T-helper 2 cell treated with Interferon-gamma antibody and Interleukin-4, amounts not matched to agents 5 μg/mL and 100 μg/mL, for 36 hours (primary cell): Measurements from ENCODE around the gene PITRM1.

Experiments used
- DNase-seq: peaks from one replicate; pipeline ENCODE4 v3.0.0; 2021; ENCODE audit warnings: low spot score
- H3K27ac Mint-ChIP-seq: one replicate; pipeline ENCODE4 v1.8.0; 2021; ENCODE audit warnings: mild to moderate bottlenecking, mixed read lengths
- H3K27me3 Mint-ChIP-seq: one replicate; pipeline ENCODE4 v1.8.0; 2021; ENCODE audit warnings: low read depth, mixed read lengths
- H3K36me3 Mint-ChIP-seq: one replicate; pipeline ENCODE4 v1.8.0; 2021; ENCODE audit warnings: low read depth, mixed read lengths
- H3K4me1 Mint-ChIP-seq: one replicate; pipeline ENCODE4 v1.8.0; 2021; ENCODE audit warnings: low read depth, mixed read lengths
- H3K4me3 Mint-ChIP-seq: one replicate; pipeline ENCODE4 v1.8.0; 2022; ENCODE audit warnings: mild to moderate bottlenecking, moderate library complexity, mixed read lengths
- H3K9me3 Mint-ChIP-seq: one replicate; pipeline ENCODE4 v1.8.0; 2021; ENCODE audit warnings: mixed read lengths

PITRM1 gene

DNA sequence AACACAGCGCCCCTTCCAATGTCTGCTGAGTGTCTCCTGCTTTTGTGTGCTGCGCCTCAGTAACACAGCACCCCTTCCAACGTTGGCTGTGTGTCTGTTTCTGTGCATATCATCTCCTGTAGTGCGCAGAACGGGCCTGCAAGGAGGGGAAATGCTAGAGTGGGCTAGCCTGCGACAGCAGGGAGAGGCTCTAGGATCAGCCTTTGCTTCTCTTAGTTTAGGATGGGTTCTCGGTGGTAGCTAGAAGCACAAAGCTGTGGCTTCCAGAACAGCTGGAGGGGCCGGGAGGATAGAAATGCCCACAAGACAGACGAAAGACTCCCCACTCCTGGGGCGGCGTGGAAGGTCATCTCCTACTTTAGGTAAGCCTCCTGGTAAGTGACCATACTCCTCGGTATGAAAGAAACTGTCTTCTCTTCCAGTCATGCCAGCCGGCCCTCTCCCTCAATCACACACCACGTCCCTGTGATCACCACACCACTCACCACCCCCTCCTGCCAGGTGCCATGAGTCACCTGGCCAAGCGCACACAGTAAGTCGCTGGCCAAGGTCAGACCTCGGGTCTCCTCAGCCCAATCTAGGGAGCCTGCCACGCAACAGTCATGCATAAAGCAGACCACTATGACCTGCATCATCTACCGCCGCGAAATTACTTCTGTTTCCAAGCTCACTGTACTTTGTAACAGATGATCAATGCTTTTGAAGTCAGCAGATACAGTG is 4.8 kb downstream of the PITRM1 start:
- no peaks in the 10 kb centered on the region for H3K27me3 Mint-ChIP-seq
- no peak overlapping the region for H3K4me3 Mint-ChIP-seq
- H3K27ac Mint-ChIP-seq = no peak overlapping the region
- peaks cover 3% of the 10 kb centered on the region for H3K4me1 Mint-ChIP-seq
- no peak for DNase-seq
- H3K9me3 Mint-ChIP-seq = no peaks in the 10 kb centered on the region
- peaks cover 53% of the 10 kb centered on the region for H3K36me3 Mint-ChIP-seq

DNA sequence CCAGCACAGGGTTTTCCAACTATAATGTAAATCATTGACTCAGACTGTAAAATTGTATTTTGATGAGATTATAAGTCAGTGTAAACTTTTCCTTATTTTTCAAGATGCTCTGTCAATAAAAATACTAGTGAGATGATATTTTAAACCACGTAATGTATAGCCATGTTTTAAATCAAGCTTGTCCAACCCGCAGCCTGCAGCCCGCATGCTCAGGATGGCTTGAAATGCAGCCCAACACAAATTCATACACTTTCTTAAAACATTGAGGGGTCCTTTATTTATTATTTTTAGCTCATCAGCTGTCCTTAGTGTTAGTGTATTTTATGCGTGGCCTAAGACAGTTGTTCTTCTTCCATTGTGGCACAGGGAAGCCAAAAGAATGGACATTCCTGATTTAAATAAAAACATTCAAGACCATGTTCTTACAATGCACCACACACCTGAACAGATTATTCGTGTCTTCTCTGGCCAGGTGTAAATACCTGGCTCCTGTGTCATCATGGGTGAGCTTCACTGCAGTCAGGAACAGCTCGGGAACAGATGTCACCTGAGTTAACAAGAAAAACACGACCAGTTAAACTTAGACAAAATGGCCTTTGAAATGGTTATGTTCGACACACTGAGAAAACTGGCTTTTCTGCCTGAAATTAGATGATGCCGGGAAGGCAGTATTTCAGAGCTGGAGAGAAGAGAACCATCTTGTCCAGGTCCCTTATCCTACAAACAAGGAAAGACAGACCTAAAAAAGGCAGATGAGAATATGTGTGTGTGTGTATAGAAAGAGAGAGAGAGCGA is 5.9 kb downstream of the PITRM1 start:
- Mint-ChIP-seq H3K36me3 (peaks cover 59% of the 10 kb centered on the region), H3K4me1 (peaks cover 2% of the 10 kb centered on the region), H3K27me3 (no peaks in the 10 kb centered on the region), H3K27ac (no peak overlapping the region), H3K9me3 (no peaks in the 10 kb centered on the region), H3K4me3 (no peak overlapping the region)
- no peak for DNase-seq

DNA sequence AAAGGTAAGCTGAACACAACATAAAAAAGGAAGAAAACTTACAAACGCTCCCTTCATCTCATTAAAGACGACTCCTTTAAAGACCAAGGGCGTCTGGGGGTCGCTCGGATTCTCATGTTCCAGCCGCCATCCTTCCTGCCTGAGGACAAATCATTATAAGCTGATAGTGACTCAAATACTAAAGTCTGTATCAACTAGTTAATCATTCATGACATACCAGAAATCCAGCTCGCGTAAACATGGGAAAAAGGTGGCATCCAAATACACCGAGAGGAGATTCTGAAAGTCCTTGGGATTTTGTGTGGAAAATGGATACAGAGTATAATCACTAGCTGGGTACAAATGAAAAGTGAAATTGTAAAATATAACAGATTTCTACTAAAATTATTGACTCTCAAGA is 7.4 kb downstream of the PITRM1 start:
- peaks cover 59% of the 10 kb centered on the region for H3K36me3 Mint-ChIP-seq
- H3K4me1 Mint-ChIP-seq = peaks cover 2% of the 10 kb centered on the region
- H3K27ac Mint-ChIP-seq = no peak overlapping the region
- no peaks in the 10 kb centered on the region for H3K9me3 Mint-ChIP-seq
- no peaks in the 10 kb centered on the region for H3K27me3 Mint-ChIP-seq
- DNase-seq = no peak
- no peak overlapping the region for H3K4me3 Mint-ChIP-seq

DNA sequence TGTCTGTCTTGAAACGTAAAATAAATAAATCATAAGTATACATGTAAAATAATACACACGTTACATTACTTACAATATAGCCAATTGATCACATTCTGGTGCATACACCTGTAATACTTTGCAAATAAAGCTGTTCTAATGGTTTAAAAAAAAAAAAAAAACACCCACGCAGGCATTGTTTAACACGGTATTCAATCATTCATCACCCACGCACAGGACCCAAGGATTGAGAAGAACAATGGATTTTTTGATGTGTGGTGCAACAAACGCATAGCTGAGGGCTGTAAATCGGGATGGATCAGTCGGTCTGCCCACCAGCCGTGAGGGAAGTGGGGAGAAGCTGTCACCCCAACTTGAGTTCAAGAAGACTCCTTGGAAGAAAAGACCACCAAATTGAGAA is 8.7 kb downstream of the PITRM1 start:
- Mint-ChIP-seq H3K27ac (no peak overlapping the region), H3K4me3 (no peak overlapping the region), H3K9me3 (no peaks in the 10 kb centered on the region), H3K27me3 (no peaks in the 10 kb centered on the region), H3K4me1 (no peaks in the 10 kb centered on the region), H3K36me3 (peaks cover 63% of the 10 kb centered on the region)
- no peak for DNase-seq

DNA sequence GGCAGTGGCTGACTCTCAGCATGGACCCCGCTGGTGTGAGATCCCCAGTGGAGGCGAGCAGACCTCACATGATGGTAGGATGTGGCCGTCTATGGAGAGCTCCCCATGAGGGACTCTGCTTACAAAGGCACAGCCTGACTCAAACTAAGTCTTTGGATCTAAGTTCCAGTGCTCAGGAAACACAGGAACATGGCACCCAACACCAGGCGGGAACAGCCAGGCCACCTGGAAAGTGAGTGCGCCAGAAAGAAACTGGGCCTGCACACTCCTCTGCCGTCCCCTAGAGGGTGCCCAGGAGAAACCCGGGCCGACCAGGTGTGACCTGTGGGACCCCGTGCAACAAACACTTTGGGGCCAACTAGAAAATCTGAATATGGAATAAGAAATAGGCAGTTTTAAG is 10.0 kb downstream of the PITRM1 start:
- H3K36me3 Mint-ChIP-seq = peaks cover 67% of the 10 kb centered on the region
- no peaks in the 10 kb centered on the region for H3K27me3 Mint-ChIP-seq
- no peak for DNase-seq
- H3K27ac Mint-ChIP-seq = no peak overlapping the region
- no peaks in the 10 kb centered on the region for H3K4me1 Mint-ChIP-seq
- no peaks in the 10 kb centered on the region for H3K9me3 Mint-ChIP-seq
- no peak overlapping the region for H3K4me3 Mint-ChIP-seq

DNA sequence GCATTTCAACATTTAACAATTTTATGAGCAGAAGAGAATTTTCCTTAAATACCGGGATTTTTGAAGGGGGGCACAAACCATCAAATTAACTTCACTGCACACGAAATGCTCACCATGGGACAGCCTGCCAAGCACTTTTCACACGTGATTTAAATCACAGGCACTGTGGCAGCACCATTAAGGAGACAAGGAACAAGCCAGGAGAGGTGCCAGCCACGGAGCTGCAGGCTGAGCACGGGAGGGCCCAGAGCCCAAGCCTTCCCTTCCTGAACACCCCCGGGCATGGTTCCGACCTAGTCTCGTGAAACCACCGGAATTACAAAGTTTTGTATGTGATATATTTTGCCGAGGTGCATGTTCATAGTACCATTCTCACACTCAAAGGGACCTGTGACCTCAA is 13.4 kb downstream of the PITRM1 start:
- Mint-ChIP-seq H3K36me3 (peaks cover 64% of the 10 kb centered on the region), H3K4me1 (no peaks in the 10 kb centered on the region), H3K4me3 (no peak overlapping the region), H3K27ac (no peak overlapping the region), H3K9me3 (no peaks in the 10 kb centered on the region), H3K27me3 (no peaks in the 10 kb centered on the region)
- DNase-seq = no peak

DNA sequence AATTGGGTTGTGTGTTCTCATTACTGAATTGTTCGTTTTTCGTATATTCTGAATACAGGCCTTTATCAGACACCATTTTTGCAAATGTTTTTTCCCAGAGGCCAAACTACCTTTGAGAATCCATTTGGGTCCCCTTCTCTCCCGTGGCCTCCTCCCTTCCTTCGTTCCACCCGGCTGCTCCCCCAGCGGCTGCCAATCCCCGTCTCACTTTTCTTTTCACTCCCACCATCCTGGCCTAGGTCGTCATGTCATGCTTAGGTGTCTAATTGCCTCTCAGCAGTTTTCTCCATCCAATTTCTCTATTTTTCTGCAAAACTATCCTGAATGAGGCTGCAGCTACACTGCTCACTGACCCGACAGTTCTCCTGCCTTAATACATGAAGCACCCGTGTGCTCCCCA is 17.9 kb downstream of the PITRM1 start:
- no peak overlapping the region for H3K4me3 Mint-ChIP-seq
- H3K27ac Mint-ChIP-seq = no peak overlapping the region

DNA sequence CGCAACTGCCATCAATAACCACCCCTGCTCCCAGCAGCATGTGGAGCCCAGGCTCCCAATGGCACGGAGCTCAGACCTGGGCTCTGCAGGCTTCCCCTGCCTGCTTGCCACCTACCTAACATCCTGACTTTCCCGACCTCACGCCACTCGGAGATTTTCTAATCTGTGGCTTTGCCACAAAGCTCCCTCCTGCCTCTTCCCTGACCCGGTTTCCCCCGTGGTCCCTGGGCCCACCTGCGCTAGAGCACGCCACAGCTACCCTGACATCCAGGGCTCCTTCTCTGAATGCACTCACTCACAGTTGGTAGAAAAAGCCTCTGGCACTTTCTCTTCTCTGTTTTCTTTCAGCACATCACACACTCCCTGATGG is 20.0 kb downstream of the PITRM1 start:
- Mint-ChIP-seq H3K4me3 (no peak overlapping the region), H3K4me1 (peaks cover 5% of the 10 kb centered on the region), H3K9me3 (no peaks in the 10 kb centered on the region), H3K36me3 (peaks cover 53% of the 10 kb centered on the region), H3K27ac (no peak overlapping the region), H3K27me3 (no peaks in the 10 kb centered on the region)
- DNase-seq = no peak

More for the DNA sequence above, 17.9 kb downstream of the PITRM1 start:
- Mint-ChIP-seq H3K36me3 (peaks cover 63% of the 10 kb centered on the region), H3K27me3 (no peaks in the 10 kb centered on the region), H3K4me1 (peaks cover 5% of the 10 kb centered on the region), H3K9me3 (no peaks in the 10 kb centered on the region)
- DNase-seq = no peak

DNA sequence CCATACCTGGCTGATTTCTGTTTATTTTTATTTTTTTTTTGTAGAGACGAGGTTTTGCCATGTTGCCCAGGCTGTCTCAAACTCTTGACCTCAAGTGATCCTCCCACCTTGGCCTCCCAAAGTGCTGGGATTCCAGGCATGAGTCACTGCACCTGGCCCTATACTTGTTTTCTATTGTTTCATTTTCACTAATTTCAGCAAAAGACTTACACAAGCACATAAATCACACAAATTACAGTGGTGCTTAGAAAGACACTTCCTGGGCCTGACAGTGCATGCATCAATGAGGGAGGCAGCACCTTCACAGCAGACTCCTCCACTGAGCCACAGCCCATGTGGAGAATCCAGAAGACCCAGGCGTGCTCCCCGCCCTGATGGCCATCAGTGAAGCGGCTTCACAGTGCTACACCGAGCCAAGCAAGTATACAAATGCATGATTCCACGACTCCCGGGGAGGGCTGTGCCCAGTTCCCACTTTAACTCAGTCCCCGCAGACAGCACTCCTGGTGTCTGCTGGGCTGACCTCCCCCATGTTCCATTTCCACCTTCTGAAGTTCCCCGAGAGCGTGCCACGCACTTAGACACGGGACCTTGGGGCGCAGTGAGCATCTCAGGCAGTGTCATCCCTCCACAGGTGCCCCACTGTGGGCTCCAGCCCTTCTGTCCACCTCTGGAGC is 20.6 kb downstream of the PITRM1 start:
- peaks cover 5% of the 10 kb centered on the region for H3K4me1 Mint-ChIP-seq
- no peak overlapping the region for H3K27ac Mint-ChIP-seq
- H3K4me3 Mint-ChIP-seq = no peak overlapping the region
- H3K9me3 Mint-ChIP-seq = no peaks in the 10 kb centered on the region
- H3K27me3 Mint-ChIP-seq = no peaks in the 10 kb centered on the region
- peaks cover 51% of the 10 kb centered on the region for H3K36me3 Mint-ChIP-seq
- DNase-seq = no peak

DNA sequence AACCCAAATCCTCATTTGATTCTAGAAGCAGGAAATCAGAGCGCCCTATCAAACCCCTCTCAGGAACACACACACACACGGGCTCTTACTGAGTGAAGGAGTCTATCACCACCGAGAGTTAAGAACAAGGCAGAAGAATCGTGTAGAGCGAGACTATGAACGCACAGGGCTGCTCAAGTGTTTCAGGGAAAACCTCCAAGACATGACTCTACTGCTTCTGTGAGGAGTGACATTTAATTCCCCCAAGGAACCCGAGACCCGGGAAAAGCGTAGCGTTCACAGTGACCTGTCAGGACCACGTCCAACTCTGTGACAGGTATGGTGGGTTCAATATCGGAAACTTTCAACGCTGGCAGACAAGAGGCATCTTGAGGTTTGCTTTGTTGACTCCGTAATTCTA is 21.6 kb downstream of the PITRM1 start:
- no peaks in the 10 kb centered on the region for H3K9me3 Mint-ChIP-seq
- H3K27me3 Mint-ChIP-seq = no peaks in the 10 kb centered on the region
- no peak overlapping the region for H3K4me3 Mint-ChIP-seq
- no peak for DNase-seq
- H3K36me3 Mint-ChIP-seq = peaks cover 48% of the 10 kb centered on the region
- H3K27ac Mint-ChIP-seq = no peak overlapping the region
- H3K4me1 Mint-ChIP-seq = peaks cover 5% of the 10 kb centered on the region

DNA sequence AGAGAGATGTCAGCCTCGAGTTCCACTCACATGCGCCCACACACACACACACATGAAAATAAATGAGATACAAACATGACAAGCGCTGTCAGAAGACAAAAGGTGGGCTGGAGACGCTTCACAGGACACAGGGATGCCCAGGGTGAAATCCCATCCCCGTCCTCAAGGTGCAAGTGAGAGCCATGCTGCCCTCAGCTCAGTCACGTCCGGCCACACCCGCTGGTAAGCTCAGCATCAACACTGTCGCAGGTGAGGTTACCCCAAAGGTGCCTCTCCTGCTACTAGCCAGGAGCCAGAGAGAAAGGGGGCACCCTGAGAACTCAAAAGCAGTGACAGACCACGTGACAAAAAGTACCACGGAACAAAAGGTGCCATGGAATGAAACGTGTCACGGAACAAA is 22.2 kb downstream of the PITRM1 start:
- Mint-ChIP-seq H3K36me3 (peaks cover 45% of the 10 kb centered on the region), H3K9me3 (no peaks in the 10 kb centered on the region)
- no peak for DNase-seq

DNA sequence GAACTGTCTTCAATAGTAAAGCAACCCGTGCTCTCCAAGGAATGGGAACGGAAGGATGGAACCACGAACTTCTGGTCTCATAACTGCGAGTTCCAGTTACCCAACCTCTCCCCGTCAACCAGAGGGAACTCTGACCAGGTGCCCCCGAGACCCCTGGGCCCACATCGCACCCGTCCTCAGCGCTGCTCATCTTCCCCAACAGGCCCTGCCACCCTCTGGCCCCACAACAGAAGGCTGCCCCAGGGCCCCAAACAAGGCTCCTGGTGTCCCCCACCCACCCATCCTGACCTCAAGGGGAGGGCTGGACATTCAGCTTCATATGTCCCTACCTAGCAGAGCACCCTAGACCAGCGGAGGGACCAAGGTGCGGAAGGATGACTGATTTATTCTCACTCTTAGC is 22.7 kb downstream of the PITRM1 start:
- no peak overlapping the region for H3K27ac Mint-ChIP-seq
- no peaks in the 10 kb centered on the region for H3K27me3 Mint-ChIP-seq
- H3K4me1 Mint-ChIP-seq = peaks cover 5% of the 10 kb centered on the region
- H3K36me3 Mint-ChIP-seq = peaks cover 43% of the 10 kb centered on the region
- no peaks in the 10 kb centered on the region for H3K9me3 Mint-ChIP-seq
- DNase-seq = no peak
- H3K4me3 Mint-ChIP-seq = no peak overlapping the region

More for the DNA sequence above, 22.2 kb downstream of the PITRM1 start:
- Mint-ChIP-seq H3K27ac (no peak overlapping the region), H3K27me3 (no peaks in the 10 kb centered on the region), H3K4me3 (no peak overlapping the region), H3K4me1 (peaks cover 5% of the 10 kb centered on the region)

DNA sequence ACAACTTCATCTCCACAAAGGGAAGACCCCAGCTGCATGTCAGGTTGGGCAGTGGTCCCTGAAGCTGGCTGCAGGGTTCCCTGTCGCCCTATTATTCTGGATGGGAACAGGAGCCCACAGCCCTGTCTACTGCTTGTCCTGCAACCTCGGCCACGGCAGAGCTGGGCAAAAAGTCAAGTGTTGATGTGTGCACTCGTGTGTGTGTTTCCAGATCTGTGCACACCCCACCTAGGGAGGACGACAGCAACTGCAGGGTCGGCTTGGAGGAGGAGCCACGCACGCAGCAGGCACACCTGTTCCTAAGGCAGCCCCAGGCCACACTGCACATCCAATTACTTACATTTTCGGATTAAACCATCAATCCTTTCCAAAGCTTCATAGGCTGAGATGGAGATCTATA is 23.6 kb downstream of the PITRM1 start:
- no peaks in the 10 kb centered on the region for H3K9me3 Mint-ChIP-seq
- H3K36me3 Mint-ChIP-seq = peaks cover 38% of the 10 kb centered on the region
- H3K4me1 Mint-ChIP-seq = peaks cover 5% of the 10 kb centered on the region
- no peak overlapping the region for H3K4me3 Mint-ChIP-seq
- no peak overlapping the region for H3K27ac Mint-ChIP-seq
- H3K27me3 Mint-ChIP-seq = no peaks in the 10 kb centered on the region
- no peak for DNase-seq

DNA sequence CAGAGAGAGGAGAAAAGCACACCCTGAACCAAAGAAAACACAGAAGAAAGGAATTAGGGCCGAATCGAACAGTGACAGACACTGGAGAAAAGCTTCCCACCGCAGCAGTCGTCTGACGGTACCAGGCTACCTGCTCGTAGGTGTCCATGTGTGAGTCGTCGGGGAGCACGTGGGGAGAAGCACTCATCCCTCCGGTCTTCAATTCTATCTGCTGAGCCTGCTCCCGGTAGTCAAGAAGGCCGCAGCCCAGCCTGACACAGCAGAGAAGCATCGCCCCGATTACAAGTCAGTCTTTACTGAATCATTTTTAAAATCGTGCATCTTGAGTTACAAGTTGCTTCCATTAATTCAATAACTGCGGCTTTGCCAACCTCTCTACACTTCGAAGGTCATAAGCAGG is 24.5 kb downstream of the PITRM1 start:
- Mint-ChIP-seq H3K4me3 (no peak overlapping the region), H3K4me1 (peaks cover 5% of the 10 kb centered on the region), H3K27ac (no peak overlapping the region), H3K27me3 (no peaks in the 10 kb centered on the region), H3K36me3 (peaks cover 37% of the 10 kb centered on the region), H3K9me3 (no peaks in the 10 kb centered on the region)
- no peak for DNase-seq
